CD14-positive monocyte (primary cell): Measurements from ENCODE around the gene KIF26B. TPM values are rescaled to one million over a fixed set of nuclear protein-coding genes. Genes with fewer than 3 reads are reported as not detected.
A peak's percentile ranks its signal among the peaks of the same experiment; 100 is the strongest.

Experiments
- DNase-seq, 3 donors: peaks; one replicate each; pipeline ENCODE4 v3.0.0-alpha.2; 2011 to 2022
- H2AFZ ChIP-seq: 2 replicates; pipeline ENCODE4 v1.6.0; 2012; ENCODE audit warnings: mild to moderate bottlenecking, low read depth, low read length, inconsistent platforms; ENCODE audit not compliant: insufficient read depth, poor library complexity, severe bottlenecking
- H3K27ac ChIP-seq, 2 donors: 1 replicate in 1 of 2; 2 replicates in 1 of 2; pipeline ENCODE4 v1.5.1; 2012 to 2013; ENCODE audit warnings: low read length in 2 of 2, control low read depth in 1 of 2, inconsistent platforms in 1 of 2, low read depth in 1 of 2, mild to moderate bottlenecking in 1 of 2
- H3K27me3 ChIP-seq, 2 donors: one replicate each; pipeline versions ENCODE4 v1.6.0 to v1.6.1; 2011 to 2013; ENCODE audit warnings: low read length in 2 of 2; ENCODE audit not compliant: control insufficient read depth in 2 of 2, insufficient read depth in 2 of 2
- H3K36me3 ChIP-seq, 2 donors: replicated peaks in 1 of 2; 1 replicate in 1 of 2; 2 replicates in 1 of 2; pipeline versions ENCODE4 v1.5.1 to v1.6.1; 2012 to 2013; ENCODE audit warnings: low read length in 2 of 2, control low read depth in 1 of 2, inconsistent platforms in 1 of 2, mild to moderate bottlenecking in 1 of 2; ENCODE audit not compliant: insufficient read depth in 2 of 2, control insufficient read depth in 1 of 2
- H3K4me1 ChIP-seq, 2 donors: 1 replicate in 1 of 2; 2 replicates in 1 of 2; pipeline versions ENCODE4 v1.5.1 to v1.6.1; 2012 to 2013; ENCODE audit warnings: low read length in 2 of 2, control low read depth in 1 of 2, inconsistent platforms in 1 of 2, mild to moderate bottlenecking in 1 of 2, moderate library complexity in 1 of 2; ENCODE audit not compliant: insufficient read depth in 2 of 2, control insufficient read depth in 1 of 2
- H3K4me2 ChIP-seq: replicated peaks from 2 replicates; pipeline ENCODE3; 2012; ENCODE audit warnings: low read length, moderate library complexity, mild to moderate bottlenecking; ENCODE audit not compliant: poor library complexity, severe bottlenecking; ENCODE audit errors: extremely low read depth
- H3K4me3 ChIP-seq, 3 experiments: fragments of 200-600 bp in 1 of 3; sonication (generic) in 1 of 3; replicated peaks in 1 of 3; 1 replicate in 2 of 3; 2 replicates in 1 of 3; pipeline ENCODE4 v1.5.1; 2011 to 2013; ENCODE audit warnings: low read length in 3 of 3, mild to moderate bottlenecking in 3 of 3, control low read depth in 2 of 3, low read depth in 2 of 3, inconsistent platforms in 1 of 3, moderate library complexity in 1 of 3
- H3K79me2 ChIP-seq: 2 replicates; pipeline ENCODE4 v1.6.0; 2012; ENCODE audit warnings: mild to moderate bottlenecking, control low read depth, inconsistent platforms, low read length, moderate library complexity; ENCODE audit not compliant: insufficient read depth
- H3K9ac ChIP-seq: 2 replicates; pipeline ENCODE4 v1.6.0; 2017; ENCODE audit warnings: low read length, mild to moderate bottlenecking; ENCODE audit not compliant: insufficient read depth, poor library complexity, severe bottlenecking
- H3K9me3 ChIP-seq, 2 donors: replicated peaks in 1 of 2; 1 replicate in 1 of 2; 2 replicates in 1 of 2; pipeline versions ENCODE4 v1.5.1 to v1.6.1; 2012 to 2013; ENCODE audit warnings: low read length in 2 of 2, control low read depth in 1 of 2; ENCODE audit not compliant: control insufficient read depth in 1 of 2, insufficient read depth in 1 of 2
- H4K20me1 ChIP-seq: 2 replicates; pipeline ENCODE4 v1.6.0; 2012; ENCODE audit warnings: mild to moderate bottlenecking, low read length, control low read depth, moderate library complexity; ENCODE audit not compliant: insufficient read depth
- H3K27ac Mint-ChIP-seq, 7 donors: one replicate each; pipeline ENCODE4 v1.8.0; 2020; ENCODE audit warnings: mild to moderate bottlenecking in 7 of 7, mixed read lengths in 7 of 7, moderate library complexity in 6 of 7, inconsistent platforms in 2 of 7
- H3K27me3 Mint-ChIP-seq, 3 donors: one replicate each; pipeline ENCODE4 v1.8.0; 2021 to 2022; ENCODE audit warnings: low read depth in 3 of 3, mild to moderate bottlenecking in 3 of 3, mixed read lengths in 3 of 3, moderate library complexity in 3 of 3, inconsistent platforms in 1 of 3
- H3K36me3 Mint-ChIP-seq, 2 donors: one replicate each; pipeline ENCODE4 v1.8.0; 2020; ENCODE audit warnings: mixed read lengths in 2 of 2, inconsistent platforms in 1 of 2, mild to moderate bottlenecking in 1 of 2
- H3K4me1 Mint-ChIP-seq: one replicate; pipeline ENCODE4 v1.8.0; 2020; ENCODE audit warnings: mild to moderate bottlenecking, mixed read lengths
- H3K4me3 Mint-ChIP-seq, 2 donors: one replicate each; pipeline ENCODE4 v1.8.0; 2020; ENCODE audit warnings: mild to moderate bottlenecking in 2 of 2, mixed read lengths in 2 of 2, moderate library complexity in 1 of 2
- H3K9me3 Mint-ChIP-seq, 7 donors: one replicate each; pipeline ENCODE4 v1.8.0; 2020 to 2022; ENCODE audit warnings: mixed read lengths in 7 of 7, mild to moderate bottlenecking in 6 of 7, moderate library complexity in 6 of 7, inconsistent platforms in 2 of 7
- CTCF ChIP-seq: fragments of 200-600 bp; IDR thresholded peaks from one replicate; pipeline ENCODE4 v1.8.0; 2022; ENCODE audit warnings: antibody characterized with exemption, mild to moderate bottlenecking
- WGBS: methylation state at CpG from one replicate; pipeline ENCODE4 v1.1.5; 2013; ENCODE audit warnings: missing lambda C conversion rate; ENCODE audit not compliant: insufficient coverage; 5-methylcytosine and 5-hydroxymethylcytosine counted together
- intact Hi-C, 2 donors: fragments of 100-400 bp; cut with micrococcal nuclease; formaldehyde crosslinking; loops; one replicate each; pipeline versions ENCODE4 v1.15.0 to v1.15.1; 2023
- polyA plus RNA-seq, 3 donors: library from polyadenylated mRNA; depleted of rRNA in 1 of 3; unstranded in 2 of 3; stranded (reverse) in 1 of 3; fragments of 300-500 nt in 2 of 3; fragments of >200 nt in 1 of 3; fragmentation: Illumina TruSeq in 2 of 3; gene quantifications; 1 replicate in 2 of 3; 2 replicates in 1 of 3; pipeline ENCODE4 v1.2.3, GENCODE V29; 2012 to 2021

The KIF26B gene
- polyA plus RNA-seq, 3 donors: 0.01 to 0.05 TPM; not detected in 1

GRCh38 chr1:245255783-245256182 is 101.0 kb downstream of the KIF26B start:
- peaks cover 77 to 94% of the 10 kb centered on the region in 2 donors for H3K27me3 ChIP-seq
- Mint-ChIP-seq H3K36me3 (peaks cover 7 to 12% of the 10 kb centered on the region in 2 donors), H3K4me3 (peak overlapping the region in 1 of 2 donors; percentile 74), H3K4me1 (peaks cover 30% of the 10 kb centered on the region), H3K27me3 (peaks cover 88 to 91% (median 89%) of the 10 kb centered on the region in 3 donors), H3K27ac (no peak overlapping the region), H3K9me3 (peaks cover 12 to 49% (median 37%) of the 10 kb centered on the region in 7 donors)
- H3K4me2 ChIP-seq: no peak overlapping the region
- DNase-seq: peak; percentile 32 to 71 (median 68)
- no peak overlapping the region for H2AFZ ChIP-seq
- H3K9ac ChIP-seq: no peak overlapping the region
- H3K9me3 ChIP-seq: peaks cover 20 to 64% of the 10 kb centered on the region in 2 donors
- 67% methylated on average over 3 of the region's 3 CpGs for WGBS
- H3K36me3 ChIP-seq: no peaks in the 10 kb centered on the region
- no peak overlapping the region for H3K27ac ChIP-seq
- no peak overlapping the region for H3K4me3 ChIP-seq
- H4K20me1 ChIP-seq: peaks cover 11% of the 10 kb centered on the region
- H3K4me1 ChIP-seq: peaks cover 16 to 24% of the 10 kb centered on the region in 2 donors
- TF ChIP-seq CTCF: no peak
- H3K79me2 ChIP-seq: no peaks in the 10 kb centered on the region
- intact Hi-C loops: loop anchor here in 1 of 2 donors (5.0 kb wide), 1 partner anchor 57 kb away; no protein-coding TSS in a partner anchor

- Mint-ChIP-seq H3K27ac (no peak overlapping the region), H3K27me3 (peaks cover 88 to 91% (median 89%) of the 10 kb centered on the region in 3 donors), H3K4me1 (peaks cover 30% of the 10 kb centered on the region), H3K36me3 (peaks cover 3 to 14% of the 10 kb centered on the region in 2 donors), H3K4me3 (peak overlapping the region in 1 of 2 donors; percentile 83), H3K9me3 (peaks cover 14 to 55% (median 34%) of the 10 kb centered on the region in 7 donors)
- no peak for DNase-seq
- intact Hi-C loops: loop anchor here in 1 of 2 donors (5.0 kb wide), 1 partner anchor 56 kb away; no protein-coding TSS in a partner anchor
- Histone ChIP-seq H3K9ac (no peak overlapping the region), H3K27ac (no peak overlapping the region), H3K4me2 (no peak overlapping the region), H3K4me3 (no peak overlapping the region), H3K9me3 (peaks cover 17 to 63% of the 10 kb centered on the region in 2 donors), H2AFZ (no peak overlapping the region), H3K36me3 (no peaks in the 10 kb centered on the region), H3K4me1 (peaks cover 16 to 24% of the 10 kb centered on the region in 2 donors), H3K27me3 (peaks cover 75 to 94% of the 10 kb centered on the region in 2 donors), H4K20me1 (peaks cover 11% of the 10 kb centered on the region), H3K79me2 (no peaks in the 10 kb centered on the region)
- no peak for TF ChIP-seq CTCF
- WGBS: no CpG with 5 or more reads among the region's 6 CpGs
Measured at GRCh38 chr1:245256528-245256927, 101.7 kb downstream of the KIF26B start.
